ENCODE measurements around the gene GIN1.

GRCh38 chr5:103145196-103145595 is 25.3 kb upstream of the GIN1 start:
- no peak for TF ChIP-seq CTCF (IDR thresholded peaks at IDR 0.05; ENCODE audit: low read depth, low read length, missing input control)
- TF ChIP-seq ZBTB33 (IDR thresholded peaks at IDR 0.05): no peak
- TF ChIP-seq ATF3 (IDR thresholded peaks at IDR 0.05): no peak

Data from liver (tissue), 3 donors.